ENCODE measurements around the gene GRAMD2A.
"Not testable (repeated sequence)": the region's sequence is repeated elsewhere in the genome, so short reads cannot be mapped to it uniquely, and the experiment has no call there.

GRAMD2A gene

GRCh38 chr15:72173864-72174550 is 23.6 kb downstream of the GRAMD2A start (continued):
- TF ChIP-seq, protein P1, sequence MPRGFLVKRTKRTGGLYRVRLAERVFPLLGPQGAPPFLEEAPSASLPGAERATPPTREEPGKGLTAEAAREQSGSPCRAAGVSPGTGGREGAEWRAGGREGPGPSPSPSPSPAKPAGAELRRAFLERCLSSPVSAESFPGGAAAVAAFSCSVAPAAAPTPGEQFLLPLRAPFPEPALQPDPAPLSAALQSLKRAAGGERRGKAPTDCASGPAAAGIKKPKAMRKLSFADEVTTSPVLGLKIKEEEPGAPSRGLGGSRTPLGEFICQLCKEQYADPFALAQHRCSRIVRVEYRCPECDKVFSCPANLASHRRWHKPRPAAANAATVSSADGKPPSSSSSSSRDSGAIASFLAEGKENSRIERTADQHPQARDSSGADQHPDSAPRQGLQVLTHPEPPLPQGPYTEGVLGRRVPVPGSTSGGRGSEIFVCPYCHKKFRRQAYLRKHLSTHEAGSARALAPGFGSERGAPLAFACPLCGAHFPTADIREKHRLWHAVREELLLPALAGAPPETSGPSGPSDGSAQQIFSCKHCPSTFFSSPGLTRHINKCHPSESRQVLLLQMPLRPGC (tag by site-specific recombination; IDR thresholded peaks at IDR 0.05) = no peak
- TF ChIP-seq ZNF48 (tag by site-specific recombination; IDR thresholded peaks at IDR 0.05) = no peak

DNA sequence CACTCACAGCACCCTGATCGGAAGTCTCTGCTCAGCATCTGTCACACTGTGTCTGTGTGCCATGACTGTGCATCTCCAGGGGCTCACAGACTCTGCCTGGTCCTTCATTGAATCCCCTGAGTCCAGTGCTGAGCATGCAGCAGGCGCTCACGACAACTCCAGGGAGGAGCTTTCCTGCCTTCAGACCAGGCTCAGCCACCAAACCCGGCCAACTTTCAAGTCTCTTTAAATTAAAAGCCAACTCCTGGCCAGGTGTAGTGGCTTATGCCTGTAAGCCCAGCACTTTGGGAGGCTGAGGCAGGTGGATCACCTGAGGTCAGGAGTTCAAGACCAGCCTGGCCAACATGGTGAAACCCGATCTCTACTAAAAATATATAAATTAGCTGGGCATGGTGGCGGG is 24.2 kb downstream of the GRAMD2A start:
- Histone ChIP-seq H3K9me3 (ENCODE audit: control insufficient read depth, insufficient read depth, low read depth, low read length) (no peaks in the 10 kb centered on the region), H3K4me3 (ENCODE audit: low read depth, low read length) (no peak overlapping the region), H3K4me1 (ENCODE audit: control insufficient read depth, insufficient read depth, low read length) (peaks cover 3% of the 10 kb centered on the region; the same call in 1 of the 2 replicates), H3K36me3 (ENCODE audit: control insufficient read depth in 2 of 2, insufficient read depth in 1 of 2, low read length in 2 of 2) (no peaks in the 10 kb centered on the region), H3K27ac (ENCODE audit: extremely low read depth, low read depth, low read length) (no peak overlapping the region)
- CTCF ChIA-PET = interaction anchor here (0.8 kb wide), 1 partner anchor 25 kb away, joined by 3 read pairs; no protein-coding TSS in a partner anchor
- POLR2A ChIA-PET = interaction anchor here (0.7 kb wide), 1 partner anchor 49 kb away, joined by 4 read pairs; no protein-coding TSS in a partner anchor
- no peak for TF ChIP-seq SCRT1 (tag by site-specific recombination; IDR thresholded peaks at IDR 0.05; ENCODE audit: borderline replicate concordance)
- no peak for TF ChIP-seq KLF10 (tag by site-specific recombination; IDR thresholded peaks at IDR 0.05)
- TF ChIP-seq ZNF202 (tag by site-specific recombination; IDR thresholded peaks at IDR 0.05; ENCODE audit: borderline replicate concordance) = no peak
- no peak for TF ChIP-seq ZNF48 (tag by site-specific recombination; IDR thresholded peaks at IDR 0.05)
- TF ChIP-seq, protein P2, sequence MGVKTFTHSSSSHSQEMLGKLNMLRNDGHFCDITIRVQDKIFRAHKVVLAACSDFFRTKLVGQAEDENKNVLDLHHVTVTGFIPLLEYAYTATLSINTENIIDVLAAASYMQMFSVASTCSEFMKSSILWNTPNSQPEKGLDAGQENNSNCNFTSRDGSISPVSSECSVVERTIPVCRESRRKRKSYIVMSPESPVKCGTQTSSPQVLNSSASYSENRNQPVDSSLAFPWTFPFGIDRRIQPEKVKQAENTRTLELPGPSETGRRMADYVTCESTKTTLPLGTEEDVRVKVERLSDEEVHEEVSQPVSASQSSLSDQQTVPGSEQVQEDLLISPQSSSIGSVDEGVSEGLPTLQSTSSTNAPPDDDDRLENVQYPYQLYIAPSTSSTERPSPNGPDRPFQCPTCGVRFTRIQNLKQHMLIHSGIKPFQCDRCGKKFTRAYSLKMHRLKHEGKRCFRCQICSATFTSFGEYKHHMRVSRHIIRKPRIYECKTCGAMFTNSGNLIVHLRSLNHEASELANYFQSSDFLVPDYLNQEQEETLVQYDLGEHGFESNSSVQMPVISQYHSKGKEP (tag by site-specific recombination; IDR thresholded peaks at IDR 0.05) = no peak
- TF ChIP-seq ZNF292 (tag by site-specific recombination; IDR thresholded peaks at IDR 0.05; ENCODE audit: borderline replicate concordance, low read depth) = no peak
- TF ChIP-seq, protein P3, sequence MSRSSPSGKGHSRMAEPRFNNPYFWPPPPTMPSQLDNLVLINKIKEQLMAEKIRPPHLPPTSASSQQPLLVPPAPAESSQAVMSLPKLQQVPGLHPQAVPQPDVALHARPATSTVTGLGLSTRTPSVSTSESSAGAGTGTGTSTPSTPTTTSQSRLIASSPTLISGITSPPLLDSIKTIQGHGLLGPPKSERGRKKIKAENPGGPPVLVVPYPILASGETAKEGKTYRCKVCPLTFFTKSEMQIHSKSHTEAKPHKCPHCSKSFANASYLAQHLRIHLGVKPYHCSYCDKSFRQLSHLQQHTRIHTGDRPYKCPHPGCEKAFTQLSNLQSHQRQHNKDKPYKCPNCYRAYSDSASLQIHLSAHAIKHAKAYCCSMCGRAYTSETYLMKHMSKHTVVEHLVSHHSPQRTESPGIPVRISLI (tag by site-specific recombination; IDR thresholded peaks at IDR 0.05) = no peak
- TF ChIP-seq ZNF140 (tag by site-specific recombination; IDR thresholded peaks at IDR 0.05) = no peak
- no peak for TF ChIP-seq ZNF239 (tag by site-specific recombination; IDR thresholded peaks at IDR 0.05)
- no peak for TF ChIP-seq ZNF10 (tag by site-specific recombination; IDR thresholded peaks at IDR 0.05)

GRCh38 chr15:72172796-72173195 is 24.8 kb downstream of the GRAMD2A start:
- TF ChIP-seq IKZF3 (tag by site-specific recombination; IDR thresholded peaks at IDR 0.05) (0 out of 2 replicates have a peak, but pooled peaks have one; percentile 29), SCRT2 (tag by site-specific recombination; IDR thresholded peaks at IDR 0.05) (peak; percentile 61), ZNF561 (tag by site-specific recombination; IDR thresholded peaks at IDR 0.05; ENCODE audit: borderline replicate concordance) (no peak)
- CTCF ChIA-PET = interaction anchor here (0.6 to 1.3 kb wide), 4 partner anchors 11 to 372 kb away, joined by 3 read pairs; no protein-coding TSS in a partner anchor
- no peak overlapping the region for H3K4me3 ChIP-seq (ENCODE audit: low read depth, low read length)
- no peaks in the 10 kb centered on the region for H3K36me3 ChIP-seq (ENCODE audit: control insufficient read depth in 2 of 2, insufficient read depth in 1 of 2, low read length in 2 of 2)
- peaks cover 5% of the 10 kb centered on the region; the same call in 1 of the 2 replicates for H3K4me1 ChIP-seq (ENCODE audit: control insufficient read depth, insufficient read depth, low read length)
- no peak overlapping the region for H3K27ac ChIP-seq (ENCODE audit: extremely low read depth, low read depth, low read length)
- POLR2A ChIA-PET = interaction anchor here (0.9 kb wide), 1 partner anchor 55 kb away, joined by 3 read pairs; the partner anchor contains the start of genes MYO9A and SENP8
- no peaks in the 10 kb centered on the region for H3K9me3 ChIP-seq (ENCODE audit: control insufficient read depth, insufficient read depth, low read depth, low read length)

DNA sequence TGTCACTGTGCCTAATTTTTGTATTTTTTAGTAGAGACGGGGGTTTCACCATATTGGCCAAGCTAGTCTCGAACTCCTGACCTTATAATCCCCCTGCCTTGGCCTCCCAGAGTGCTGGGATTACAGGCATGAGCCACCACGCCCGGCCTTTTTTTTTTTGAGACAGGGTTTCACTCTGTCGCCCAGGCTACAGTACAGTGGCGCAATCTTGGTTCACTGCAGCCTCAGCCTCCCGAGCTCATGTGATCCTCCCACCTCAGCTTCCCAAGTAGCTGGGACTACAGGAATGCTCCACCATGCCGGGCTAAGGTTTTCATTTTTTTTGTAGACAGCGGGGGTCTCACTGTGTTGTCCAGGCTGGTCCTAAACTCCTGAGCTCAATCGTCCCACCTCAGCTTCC is 25.6 kb downstream of the GRAMD2A start:
- CTCF ChIA-PET = interaction anchor here (0.7 to 1.3 kb wide), 2 partner anchors 222 to 371 kb away, joined by 3 read pairs; no protein-coding TSS in a partner anchor
- POLR2A ChIA-PET = interaction anchor here (0.9 kb wide), 1 partner anchor 54 kb away, joined by 3 read pairs; the partner anchor contains the start of genes MYO9A and SENP8
- peak; percentile 76 for TF ChIP-seq PRDM10 (tag by site-specific recombination; IDR thresholded peaks at IDR 0.05)

More for the DNA sequence above, 25.6 kb downstream of the GRAMD2A start:
- not testable (repeated sequence) for H3K4me1 ChIP-seq (ENCODE audit: control insufficient read depth, insufficient read depth, low read length); H3K4me3 ChIP-seq (ENCODE audit: low read depth, low read length); H3K9me3 ChIP-seq (ENCODE audit: control insufficient read depth, insufficient read depth, low read depth, low read length); H3K27ac ChIP-seq (ENCODE audit: extremely low read depth, low read depth, low read length); H3K36me3 ChIP-seq (ENCODE audit: control insufficient read depth in 2 of 2, insufficient read depth in 1 of 2, low read length in 2 of 2)

All from HEK293 (cell line).